Astrocyte (in vitro differentiated cells and primary cell): ENCODE measurements around the gene JMJD1C.

Source experiments
- EZH2 ChIP-seq: IDR thresholded peaks from 2 replicates; pipeline ENCODE4 v1.6.1; 2012; ENCODE audit warnings: mild to moderate bottlenecking, low read length, inconsistent platforms; ENCODE audit not compliant: insufficient read depth
- TF ChIP-seq, protein P1 (sequence below): IDR thresholded peaks from 2 replicates; pipeline ENCODE4 v1.5.1; 2011; ENCODE audit warnings: low read depth, mild to moderate bottlenecking, inconsistent platforms, low read length, moderate library complexity; ENCODE audit not compliant: insufficient read depth

DNA sequence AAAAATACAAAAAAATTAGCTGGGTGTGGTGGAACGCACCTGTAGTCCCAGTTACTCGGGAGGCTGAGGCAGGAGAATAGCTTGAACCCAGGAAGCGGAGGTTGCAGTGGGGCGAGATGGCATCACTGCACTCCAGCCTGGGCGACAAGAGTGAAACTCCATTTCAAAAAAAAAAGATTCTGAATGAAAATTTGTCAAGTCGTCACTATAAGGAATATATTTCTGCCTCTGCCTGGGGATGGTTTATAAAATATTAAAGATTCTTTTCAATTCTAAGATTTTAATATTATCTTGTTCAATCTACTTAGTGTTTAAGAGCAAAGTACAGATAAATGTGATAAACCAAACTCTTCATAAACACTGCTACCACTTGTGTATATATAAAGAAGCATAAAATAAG lies 185.4 kb downstream of the JMJD1C start:
- TF ChIP-seq, protein P1, sequence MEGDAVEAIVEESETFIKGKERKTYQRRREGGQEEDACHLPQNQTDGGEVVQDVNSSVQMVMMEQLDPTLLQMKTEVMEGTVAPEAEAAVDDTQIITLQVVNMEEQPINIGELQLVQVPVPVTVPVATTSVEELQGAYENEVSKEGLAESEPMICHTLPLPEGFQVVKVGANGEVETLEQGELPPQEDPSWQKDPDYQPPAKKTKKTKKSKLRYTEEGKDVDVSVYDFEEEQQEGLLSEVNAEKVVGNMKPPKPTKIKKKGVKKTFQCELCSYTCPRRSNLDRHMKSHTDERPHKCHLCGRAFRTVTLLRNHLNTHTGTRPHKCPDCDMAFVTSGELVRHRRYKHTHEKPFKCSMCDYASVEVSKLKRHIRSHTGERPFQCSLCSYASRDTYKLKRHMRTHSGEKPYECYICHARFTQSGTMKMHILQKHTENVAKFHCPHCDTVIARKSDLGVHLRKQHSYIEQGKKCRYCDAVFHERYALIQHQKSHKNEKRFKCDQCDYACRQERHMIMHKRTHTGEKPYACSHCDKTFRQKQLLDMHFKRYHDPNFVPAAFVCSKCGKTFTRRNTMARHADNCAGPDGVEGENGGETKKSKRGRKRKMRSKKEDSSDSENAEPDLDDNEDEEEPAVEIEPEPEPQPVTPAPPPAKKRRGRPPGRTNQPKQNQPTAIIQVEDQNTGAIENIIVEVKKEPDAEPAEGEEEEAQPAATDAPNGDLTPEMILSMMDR: no peak
- no peak for TF ChIP-seq EZH2
